Left ventricle myocardium superior (tissue), 1 donor: Measurements from ENCODE around the gene ETV7. TPM values are rescaled to one million over a fixed set of nuclear protein-coding genes. Genes with fewer than 3 reads are reported as not detected.
"Not testable (repeated sequence)": the region's sequence is repeated elsewhere in the genome, so short reads cannot be mapped to it uniquely, and the experiment has no call there.

Source experiments
- ATAC-seq: fragments of 200-7000 bp; cut with Tn5 transposase; one replicate; pipeline ENCODE4 v1.9.1; 2020; ENCODE audit warnings: mild to moderate bottlenecking, moderate library complexity
- DNase-seq: peaks from one replicate; pipeline ENCODE4 v3.0.0-alpha.2; 2020
- intact Hi-C: fragments of 100-400 bp; cut with micrococcal nuclease; formaldehyde crosslinking; loops from one replicate; pipeline ENCODE4 v1.11.0; 2022
- total RNA-seq: library from RNA; stranded (reverse); fragmentation: NEBNext Ultra II Directional; extraction: Animal tissue kit (Norgen Biotek cat#: 25700); gene quantifications from one replicate; pipeline ENCODE4 v1.2.1, GENCODE V29; 2021
- donor health status: DM: no; HTN: yes; CAD: no; lungs with severe emphysema.

ETV7 gene
- total RNA-seq, 1 donor from 2014 or later, result 0.15 TPM

DNA sequence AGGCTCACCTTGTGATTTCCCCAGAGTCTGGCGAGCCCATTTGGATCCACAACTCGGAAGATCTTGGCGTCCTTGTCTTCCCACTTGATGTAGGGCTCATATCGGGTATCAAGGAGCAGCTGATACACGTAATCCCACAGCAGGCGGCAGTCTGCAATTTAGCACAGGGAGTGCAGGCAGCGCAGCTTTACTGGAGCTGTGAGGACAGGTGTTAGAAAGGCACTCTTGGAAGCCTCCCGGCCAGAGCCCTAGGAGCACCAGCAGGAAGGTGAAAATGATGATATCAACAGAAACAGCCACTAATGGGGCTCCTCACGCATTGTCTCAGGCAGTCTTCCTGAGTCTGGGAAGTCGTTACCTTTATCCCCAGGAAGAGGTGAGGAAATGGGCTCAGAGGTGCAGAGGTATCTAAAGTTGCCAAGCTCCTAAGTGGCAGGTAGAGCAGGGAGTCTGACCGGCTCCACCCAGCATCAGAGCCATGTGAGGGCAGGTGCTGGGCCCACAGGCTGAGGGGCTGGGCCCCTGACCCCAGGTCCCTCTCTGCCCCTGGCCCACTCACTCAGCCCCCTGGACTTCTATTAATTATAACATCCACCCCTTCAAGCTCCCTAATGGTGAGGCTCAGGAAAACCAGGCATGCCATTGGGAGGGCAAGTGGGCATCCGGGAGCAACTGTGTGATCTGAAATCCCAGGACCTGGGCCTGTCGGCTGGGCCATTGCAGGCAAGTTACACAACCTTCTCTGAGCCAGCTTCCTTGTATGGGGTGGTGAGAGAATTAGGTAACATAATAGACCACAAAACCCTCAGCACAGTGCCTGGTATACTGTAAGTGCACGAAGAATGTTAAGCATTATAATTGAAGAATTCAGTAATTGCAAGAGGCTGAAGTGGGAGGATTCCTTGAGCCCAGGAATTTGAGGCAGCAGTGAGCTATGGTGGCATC is 18.3 kb downstream of the ETV7 start:
- intact Hi-C loops, result no loop called here
- ATAC-seq (no peak), DNase-seq (no peak)

- intact Hi-C loops, result no loop called here
- ATAC-seq (no peak), DNase-seq (no peak)
Measured at GRCh38 chr6:36368421-36368820, 19.0 kb downstream of the ETV7 start.

DNA sequence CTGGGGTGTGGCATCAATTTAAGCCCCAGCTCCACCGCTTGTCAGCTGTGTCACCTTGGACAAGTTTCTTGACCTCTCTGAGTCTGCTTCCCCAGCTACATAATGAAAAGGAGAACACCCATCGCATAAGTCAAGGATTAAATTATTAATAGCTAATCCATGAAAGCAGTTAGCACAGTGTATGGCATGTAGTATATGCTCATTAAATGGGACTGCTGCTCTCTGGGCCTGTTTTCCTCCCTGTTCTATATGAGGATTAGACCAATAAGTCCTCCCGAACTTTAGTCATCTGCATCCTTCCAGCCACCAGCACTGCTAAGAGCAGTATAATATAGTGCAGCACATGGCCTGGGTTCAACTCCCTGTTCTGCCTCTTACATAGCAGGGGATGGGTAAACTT is 19.7 kb downstream of the ETV7 start:
- DNase-seq, result no peak
- no peak for ATAC-seq
- intact Hi-C loops, result no loop called here

GRCh38 chr6:36364669-36365479 is 22.6 kb downstream of the ETV7 start:
- DNase-seq (no peak), ATAC-seq (no peak)
- intact Hi-C loops, result no loop called here

- ATAC-seq, intact Hi-C loops, DNase-seq: not testable (repeated sequence)
Measured at GRCh38 chr6:36364061-36364635, 23.3 kb downstream of the ETV7 start.

GRCh38 chr6:36363371-36363752 is 24.1 kb downstream of the ETV7 start:
- ATAC-seq, intact Hi-C loops, DNase-seq: not testable (repeated sequence)

GRCh38 chr6:36362551-36363370 is 24.7 kb downstream of the ETV7 start:
- no peak for ATAC-seq
- no peak for DNase-seq
- intact Hi-C loops, result no loop called here

DNA sequence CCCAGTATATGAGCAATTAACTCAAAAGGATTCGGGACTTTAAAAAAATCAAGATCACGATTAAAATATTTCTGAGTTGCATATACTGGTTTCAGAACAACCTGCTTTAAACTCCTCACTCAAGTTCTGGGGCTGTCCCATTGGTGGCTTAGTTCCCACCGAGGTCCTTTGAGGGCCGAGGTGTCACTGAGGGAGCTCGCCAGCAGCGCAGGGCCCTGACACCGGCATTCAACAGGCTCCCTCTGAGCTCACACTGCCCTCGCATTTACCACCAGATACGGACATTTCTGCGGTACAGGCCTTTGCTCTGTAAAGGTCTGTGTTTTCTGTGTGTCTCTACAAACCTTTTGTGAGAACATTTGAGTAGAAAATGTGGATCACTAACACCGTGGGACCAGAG is 26.4 kb downstream of the ETV7 start:
- DNase-seq (no peak), ATAC-seq (peak; percentile 19)
- intact Hi-C loops, result no loop called here

DNA sequence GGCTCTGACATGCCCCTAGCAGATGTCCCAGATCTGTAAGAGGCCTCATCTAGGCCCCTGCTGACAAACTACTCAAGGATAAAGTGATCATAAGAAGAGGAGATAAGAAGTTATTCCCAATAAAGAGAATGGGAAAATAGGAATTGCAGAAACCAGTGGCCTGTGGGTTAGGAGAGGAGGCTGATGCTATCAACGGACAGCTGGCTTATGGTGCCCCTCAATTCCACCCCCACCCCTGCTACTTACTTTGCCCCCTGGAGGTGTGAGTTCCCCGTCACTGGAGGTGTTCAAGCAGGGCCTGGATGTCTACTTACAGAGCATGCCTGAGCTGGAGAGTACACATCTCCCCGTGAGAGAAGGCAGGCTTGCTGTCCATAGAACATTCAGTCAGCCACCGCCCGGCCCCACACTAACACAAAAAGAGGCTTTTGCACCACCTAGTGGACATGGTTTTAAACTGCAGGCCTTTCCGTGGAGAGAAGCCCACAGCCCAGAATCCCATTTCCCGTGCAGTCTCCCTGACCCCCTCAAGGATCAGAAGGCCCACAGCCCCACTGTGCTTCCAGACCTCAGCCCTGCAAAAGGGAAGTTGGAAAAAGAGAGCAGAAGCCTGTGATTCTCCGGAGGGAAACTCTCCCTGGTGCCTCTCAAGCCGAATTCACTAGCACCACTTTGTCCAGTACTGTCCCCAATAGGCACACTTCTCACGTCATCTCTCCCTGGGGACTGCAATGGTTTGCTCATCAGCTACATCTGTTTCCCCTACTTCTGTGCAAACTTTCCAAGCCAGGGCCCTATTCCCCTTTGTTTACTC is 27.0 kb downstream of the ETV7 start:
- ATAC-seq (peak; percentile 92), DNase-seq (peak; percentile 81)
- intact Hi-C loops, result no loop called here

- no peak for DNase-seq
- peak; percentile 22 for ATAC-seq
- intact Hi-C loops, result loop anchor here (5.0 kb wide), 1 partner anchor 56 kb away; no protein-coding TSS in a partner anchor
Measured at GRCh38 chr6:36358226-36358915, 29.1 kb downstream of the ETV7 start.

- ATAC-seq (no peak), DNase-seq (no peak)
- intact Hi-C loops, result loop anchor here (5.0 kb wide), 1 partner anchor 56 kb away; no protein-coding TSS in a partner anchor
Measured at GRCh38 chr6:36357872-36358225, 29.6 kb downstream of the ETV7 start.

- intact Hi-C loops, result loop anchor here (5.0 kb wide), 1 partner anchor 54 kb away; no protein-coding TSS in a partner anchor
- ATAC-seq (no peak), DNase-seq (no peak)
Measured at GRCh38 chr6:36355819-36356218, 31.6 kb downstream of the ETV7 start.

- intact Hi-C loops, result no loop called here
- no peak for ATAC-seq
Measured at GRCh38 chr6:36353411-36353915, 34.0 kb downstream of the ETV7 start.

DNA sequence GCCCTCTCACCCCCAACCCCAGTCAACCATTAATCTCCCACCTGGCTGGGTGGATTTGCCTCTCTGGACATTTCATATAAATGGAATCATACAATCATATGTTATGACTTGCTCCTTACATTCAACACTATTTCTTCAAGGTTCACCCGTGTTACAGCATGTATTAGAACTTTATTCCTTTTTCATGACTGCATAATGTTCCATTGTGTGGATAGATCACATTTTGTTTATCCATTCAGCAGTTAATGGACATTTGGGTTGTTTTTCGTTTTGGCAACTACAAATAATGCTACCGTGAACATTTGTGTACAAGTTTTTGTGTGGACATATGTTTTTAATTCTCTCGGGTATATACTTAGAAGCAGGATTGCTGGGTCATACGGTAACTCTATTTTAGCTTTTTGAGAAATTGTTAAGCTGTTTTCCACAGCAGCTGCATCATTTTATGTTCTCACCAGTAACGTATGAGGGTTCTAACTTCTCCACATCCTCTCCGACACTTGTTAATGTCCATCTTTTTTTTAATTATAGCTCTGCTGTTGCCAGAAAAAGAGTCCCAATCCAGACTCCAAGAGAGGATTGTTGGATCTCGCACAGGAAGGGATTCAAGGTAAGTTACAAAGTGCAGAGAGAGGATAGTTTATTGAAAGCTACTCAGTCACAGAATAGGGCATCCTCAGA is 34.9 kb downstream of the ETV7 start:
- ATAC-seq, result no peak
- intact Hi-C loops, result no loop called here

More at GRCh38 chr6:36353411-36353915, 34.0 kb downstream of the ETV7 start:
- DNase-seq, result no peak

GRCh38 chr6:36350681-36351571 is 36.5 kb downstream of the ETV7 start:
- ATAC-seq (peak; percentile 55), DNase-seq (no peak)
- intact Hi-C loops, result no loop called here

More for the DNA sequence above, 34.9 kb downstream of the ETV7 start:
- DNase-seq, result no peak

- intact Hi-C loops, result no loop called here
- DNase-seq (no peak), ATAC-seq (peak; percentile 15)
Measured at GRCh38 chr6:36350082-36350481, 37.4 kb downstream of the ETV7 start.
